Right renal pelvis (tissue), 4 donors: ENCODE measurements around the gene LTBP4. TPM values are rescaled to one million over a fixed set of nuclear protein-coding genes. Genes with fewer than 3 reads are reported as not detected.
"Not testable (repeated sequence)": the region's sequence is repeated elsewhere in the genome, so short reads cannot be mapped to it uniquely, and the experiment has no call there.

Experiments used
- DNase-seq, 4 donors: peaks; one replicate each; pipeline ENCODE4 v3.0.0-alpha.2; 2013; ENCODE audit warnings: low read depth in 4 of 4, low spot score in 3 of 4, missing footprints in 1 of 4
- polyA plus RNA-seq, 4 donors: library from polyadenylated mRNA; unstranded; fragments of 120-200 nt; gene quantifications; one replicate each; pipeline ENCODE4 v1.2.1, GENCODE V29; 2013; ENCODE audit not compliant: insufficient read length in 4 of 4

LTBP4 gene
- polyA plus RNA-seq, 4 donors = 186 to 366 (median 197) TPM

DNA sequence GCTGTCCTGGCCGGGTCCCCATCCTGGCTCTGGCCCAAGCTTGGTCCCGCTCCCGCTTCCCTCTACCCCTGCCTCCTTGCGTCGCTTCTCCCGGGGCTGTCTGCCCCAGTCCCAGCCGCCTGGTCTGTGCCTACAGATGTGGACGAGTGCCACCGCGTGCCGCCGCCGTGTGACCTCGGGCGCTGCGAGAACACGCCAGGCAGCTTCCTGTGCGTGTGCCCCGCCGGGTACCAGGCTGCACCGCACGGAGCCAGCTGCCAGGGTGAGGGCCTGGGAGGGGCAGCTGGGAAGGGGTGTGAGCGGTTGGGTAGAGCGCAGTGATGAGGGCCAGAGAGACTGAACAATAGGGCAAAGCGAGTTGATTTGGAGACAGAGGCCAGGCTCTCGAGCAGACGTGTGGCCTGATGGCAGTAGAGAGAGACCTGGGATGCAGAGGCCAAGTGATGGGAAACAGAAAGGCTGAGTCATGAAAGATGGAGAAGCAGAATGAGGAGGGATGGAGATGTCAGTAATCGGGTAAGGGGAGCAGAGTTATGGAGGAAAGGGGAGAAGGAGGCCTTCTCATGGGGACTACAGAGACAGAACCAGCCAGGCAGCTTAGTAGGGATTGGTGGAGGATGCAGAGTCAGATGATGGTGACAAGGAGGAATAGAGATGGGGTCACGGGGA, 9.4 kb downstream of the LTBP4 start:
- no peak for DNase-seq

DNA sequence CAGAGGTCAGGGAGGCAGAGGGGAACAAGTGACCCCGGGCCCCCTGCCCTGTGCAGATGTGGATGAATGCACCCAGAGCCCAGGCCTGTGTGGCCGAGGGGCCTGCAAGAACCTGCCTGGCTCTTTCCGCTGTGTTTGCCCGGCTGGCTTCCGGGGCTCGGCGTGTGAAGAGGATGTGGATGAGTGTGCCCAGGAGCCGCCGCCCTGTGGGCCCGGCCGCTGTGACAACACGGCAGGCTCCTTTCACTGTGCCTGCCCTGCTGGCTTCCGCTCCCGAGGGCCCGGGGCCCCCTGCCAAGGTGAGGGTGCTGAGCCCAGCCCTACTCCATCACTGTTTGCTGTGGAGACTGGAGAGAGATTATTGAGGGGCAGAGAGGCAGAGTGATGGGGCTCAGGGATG, 9.9 kb downstream of the LTBP4 start:
- no peak for DNase-seq

- DNase-seq = no peak
Measured at GRCh38 chr19:40611900-40612698, 10.9 kb downstream of the LTBP4 start.

DNA sequence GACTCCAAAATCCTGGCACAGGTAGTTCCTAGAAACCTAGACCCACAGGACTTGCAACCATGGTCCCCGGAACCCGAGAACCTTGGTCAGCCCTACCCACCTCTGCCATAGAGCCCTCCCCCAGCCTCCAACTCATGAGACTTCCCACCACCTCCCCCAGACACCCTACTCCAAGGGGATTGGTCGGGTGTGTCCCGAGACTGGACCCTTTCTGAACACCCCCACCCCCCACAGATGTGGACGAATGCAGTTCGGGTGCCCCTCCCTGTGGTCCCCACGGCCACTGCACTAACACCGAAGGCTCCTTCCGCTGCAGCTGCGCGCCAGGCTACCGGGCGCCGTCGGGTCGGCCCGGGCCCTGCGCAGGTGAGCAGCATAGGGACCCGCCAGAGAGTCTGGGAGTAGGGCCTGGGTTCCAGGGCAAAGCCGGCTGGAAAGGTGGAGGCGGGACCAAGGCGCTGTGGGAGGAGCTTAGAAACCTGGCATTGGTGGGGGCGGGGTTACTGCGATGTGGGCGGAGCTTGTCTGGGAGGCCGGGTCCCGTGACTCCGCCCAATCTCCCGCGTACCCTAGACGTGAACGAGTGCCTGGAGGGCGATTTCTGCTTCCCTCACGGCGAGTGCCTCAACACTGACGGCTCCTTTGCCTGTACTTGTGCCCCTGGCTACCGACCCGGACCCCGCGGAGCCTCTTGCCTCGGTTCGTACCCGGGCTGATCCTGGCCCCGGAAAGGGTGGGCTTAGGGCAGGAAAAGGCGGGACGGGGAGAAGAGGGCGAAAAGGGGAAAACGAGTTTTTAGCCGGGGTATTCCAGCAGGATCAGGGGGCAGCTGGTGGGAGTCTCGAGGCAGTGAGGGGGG, 11.9 kb downstream of the LTBP4 start:
- DNase-seq = no peak

GRCh38 chr19:40613690-40614621, 12.8 kb downstream of the LTBP4 start:
- DNase-seq = no peak

DNA sequence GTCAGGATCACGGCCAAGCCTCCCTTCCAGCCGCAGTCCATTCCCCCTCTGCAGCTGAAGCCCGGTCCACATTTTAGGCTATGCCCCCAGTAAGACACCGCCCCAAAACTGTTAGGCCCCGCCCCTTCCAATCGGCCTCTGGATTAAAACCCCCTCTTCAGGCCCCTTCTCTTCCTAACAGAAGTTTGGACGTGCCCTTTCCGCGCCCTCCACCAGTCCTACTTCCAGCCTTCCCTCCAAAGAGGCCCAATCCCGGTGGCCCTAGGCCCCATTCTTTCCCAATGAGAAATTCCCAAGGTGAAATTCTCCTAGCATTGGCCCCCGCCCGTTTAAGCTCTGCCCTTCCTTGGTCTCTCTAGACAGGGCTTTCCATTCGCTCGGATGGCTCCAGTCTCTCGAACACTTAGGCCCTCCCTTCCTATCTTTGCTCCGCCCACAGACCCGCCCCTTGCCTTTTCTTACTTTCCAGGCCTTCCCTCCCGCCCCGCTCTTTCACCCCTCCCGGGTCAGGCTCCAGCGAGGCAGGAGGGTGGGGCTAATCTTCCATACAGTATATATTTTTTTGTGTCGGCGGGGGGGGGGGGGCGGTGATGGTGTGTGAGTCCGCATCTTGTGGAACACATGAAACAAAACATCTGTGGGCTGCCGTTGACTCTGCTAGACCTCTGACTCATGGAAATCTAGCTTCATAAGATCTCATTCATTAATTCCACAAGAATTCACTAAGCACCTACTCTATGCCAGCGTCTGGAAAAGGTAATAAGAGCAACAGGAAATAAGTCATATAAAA, 13.6 kb downstream of the LTBP4 start:
- DNase-seq = no peak

- no peak for DNase-seq
Measured at GRCh38 chr19:40616178-40616577, 15.0 kb downstream of the LTBP4 start.

DNA sequence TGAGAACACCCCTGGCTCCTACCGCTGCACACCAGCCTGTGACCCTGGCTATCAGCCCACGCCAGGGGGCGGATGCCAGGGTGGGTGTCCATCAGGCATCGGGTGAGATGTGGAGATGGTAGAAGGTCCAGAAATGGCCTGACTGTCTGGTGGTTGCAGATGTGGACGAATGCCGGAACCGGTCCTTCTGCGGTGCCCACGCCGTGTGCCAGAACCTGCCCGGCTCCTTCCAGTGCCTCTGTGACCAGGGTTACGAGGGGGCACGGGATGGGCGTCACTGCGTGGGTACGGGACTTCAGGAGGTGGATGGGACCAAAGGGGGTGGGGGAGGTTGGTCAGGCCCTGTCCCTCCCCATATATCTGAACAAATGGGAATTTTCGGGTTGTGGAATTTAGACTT, 15.8 kb downstream of the LTBP4 start:
- no peak for DNase-seq

DNA sequence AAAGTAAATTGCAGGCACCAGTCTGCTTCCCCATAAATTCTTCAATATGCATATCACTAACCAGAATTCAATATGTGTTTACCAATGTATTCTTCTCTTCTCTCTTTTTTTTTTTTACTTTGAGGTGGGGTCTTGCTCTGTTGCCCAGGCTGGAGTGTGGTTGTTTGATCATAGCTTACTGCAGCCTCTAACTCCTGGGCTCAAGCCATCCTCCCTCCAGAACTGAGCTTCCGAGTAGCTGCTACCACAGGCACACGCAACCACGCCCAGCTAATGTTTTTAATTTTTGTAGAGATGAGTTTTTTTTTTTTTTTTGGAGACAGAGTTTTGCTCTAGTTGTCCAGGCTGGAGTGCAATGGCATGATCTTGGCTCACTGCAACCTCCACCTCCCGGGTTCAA, 16.8 kb downstream of the LTBP4 start:
- no peak for DNase-seq

DNA sequence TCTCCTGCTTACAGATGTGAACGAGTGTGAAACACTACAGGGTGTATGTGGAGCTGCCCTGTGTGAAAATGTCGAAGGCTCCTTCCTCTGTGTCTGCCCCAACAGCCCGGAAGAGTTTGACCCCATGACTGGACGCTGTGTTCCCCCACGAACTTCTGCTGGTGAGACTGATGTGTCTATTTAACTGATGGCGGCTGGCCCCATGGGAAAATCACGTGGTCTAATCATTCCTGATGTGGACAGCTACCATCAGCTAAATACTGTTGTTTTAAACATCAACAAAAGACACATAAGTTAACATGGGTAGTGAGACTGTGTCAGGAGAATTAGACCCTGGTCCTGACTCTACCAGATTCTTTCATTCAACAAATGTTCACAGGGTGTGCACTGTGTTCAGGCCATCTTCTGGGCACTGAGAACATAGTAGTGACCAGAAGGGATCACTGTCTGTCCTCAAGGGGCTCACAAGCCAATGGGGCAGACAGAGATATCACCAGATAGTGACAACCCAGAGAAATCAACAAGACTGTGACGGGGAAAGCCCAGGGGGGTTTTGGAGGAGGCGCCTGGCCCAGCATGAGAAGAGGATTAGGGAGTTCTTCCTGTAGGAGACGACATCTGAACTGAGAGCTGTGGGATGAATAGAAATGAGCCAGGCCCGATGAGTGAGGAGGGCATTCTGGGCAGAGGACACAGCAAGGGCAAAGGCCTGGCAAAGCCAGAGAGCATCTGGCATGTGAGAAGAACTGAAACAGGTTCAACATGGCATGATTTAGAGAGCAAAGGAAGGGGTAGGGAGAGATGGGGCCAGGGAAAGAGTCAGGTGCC, 18.4 kb downstream of the LTBP4 start:
- no peak for DNase-seq

DNA sequence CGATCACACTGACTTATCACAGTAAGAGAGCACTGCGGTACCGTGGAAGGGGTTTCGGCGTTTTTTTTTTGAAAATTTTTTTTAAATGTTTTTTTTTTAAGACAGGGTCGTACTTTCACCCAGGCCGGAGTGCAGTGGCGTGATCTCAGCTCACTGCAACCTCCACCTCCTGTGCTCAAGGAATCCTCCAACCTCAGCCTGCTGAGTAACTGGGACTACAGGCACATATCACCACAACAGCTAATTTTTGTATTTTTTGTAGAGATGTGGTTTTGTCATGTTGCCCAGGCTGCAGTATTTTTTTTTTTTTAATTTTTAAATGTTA, 19.0 kb downstream of the LTBP4 start:
- DNase-seq = no peak

- no peak for DNase-seq
Measured at GRCh38 chr19:40621283-40621682, 20.1 kb downstream of the LTBP4 start.

- DNase-seq = no peak
Measured at GRCh38 chr19:40621966-40622772, 21.0 kb downstream of the LTBP4 start.

- DNase-seq = no peak
Measured at GRCh38 chr19:40622773-40623075, 21.6 kb downstream of the LTBP4 start.

- DNase-seq = no peak
Measured at GRCh38 chr19:40623403-40624251, 22.5 kb downstream of the LTBP4 start.

- DNase-seq = not testable (repeated sequence)
Measured at GRCh38 chr19:40624369-40625153, 23.4 kb downstream of the LTBP4 start.
